ENCODE results near the gene ARHGEF38.
"Not testable (repeated sequence)": the region's sequence is repeated elsewhere in the genome, so short reads cannot be mapped to it uniquely, and the experiment has no call there.

The ARHGEF38 gene

GRCh38 chr4:105659190-105659589, 106.8 kb downstream of the ARHGEF38 start:
- DNase-seq, result no peak

GRCh38 chr4:105661028-105661427, 108.6 kb downstream of the ARHGEF38 start:
- DNase-seq, result no peak

DNA sequence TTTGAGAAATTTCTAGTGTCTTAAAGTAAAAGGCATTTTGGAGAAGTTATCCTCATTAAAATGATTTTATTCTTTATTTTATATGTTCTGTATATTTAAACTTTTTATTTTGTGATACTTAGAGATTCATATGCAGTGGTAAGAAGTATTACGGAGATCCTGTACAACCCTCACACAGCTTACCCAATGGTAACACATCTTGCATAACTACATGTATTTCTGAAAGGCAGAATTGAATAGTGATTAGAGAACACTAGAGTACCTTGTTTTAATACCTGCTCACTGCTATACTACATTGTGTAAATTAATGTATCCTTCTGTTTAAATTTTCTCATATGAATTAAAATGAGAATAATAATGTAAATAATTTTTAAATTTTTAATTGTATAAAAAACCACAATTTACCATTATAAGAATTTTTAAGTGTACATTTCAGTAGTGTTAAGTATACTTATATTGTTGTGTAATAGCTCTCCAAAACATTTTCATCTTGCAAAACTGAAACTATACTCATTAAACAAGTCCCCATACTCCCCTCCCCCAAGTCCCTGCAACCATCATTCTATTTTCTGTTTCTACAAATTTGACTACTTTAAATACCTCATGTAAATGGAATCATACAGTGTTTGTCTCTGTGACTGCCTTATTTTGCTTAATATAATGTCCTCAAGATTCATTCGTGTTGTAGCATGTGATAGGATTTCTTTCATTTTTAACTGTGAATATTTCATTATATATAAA, 110.7 kb downstream of the ARHGEF38 start:
- no peak for DNase-seq

DNA sequence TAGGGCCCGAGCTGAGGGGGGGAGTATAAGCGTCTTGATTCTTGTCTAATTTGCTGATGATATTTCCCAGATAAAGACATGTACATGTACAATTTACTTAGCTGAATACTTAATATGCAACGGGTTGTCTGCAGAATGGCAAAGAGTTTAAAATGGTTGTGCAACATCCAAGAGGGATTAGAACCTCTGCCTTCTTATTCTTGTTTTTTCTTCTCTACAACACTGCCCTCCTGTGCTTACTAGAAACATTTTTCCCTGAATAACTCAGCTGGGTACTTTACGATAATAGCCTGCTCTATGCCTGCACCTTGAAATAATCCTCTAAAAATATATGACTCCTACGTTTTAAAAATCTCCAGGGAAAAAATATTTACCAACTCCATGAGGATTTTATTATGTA, 114.3 kb downstream of the ARHGEF38 start:
- DNase-seq, result no peak

GRCh38 chr4:105670684-105671083, 118.3 kb downstream of the ARHGEF38 start:
- DNase-seq, result no peak

DNA sequence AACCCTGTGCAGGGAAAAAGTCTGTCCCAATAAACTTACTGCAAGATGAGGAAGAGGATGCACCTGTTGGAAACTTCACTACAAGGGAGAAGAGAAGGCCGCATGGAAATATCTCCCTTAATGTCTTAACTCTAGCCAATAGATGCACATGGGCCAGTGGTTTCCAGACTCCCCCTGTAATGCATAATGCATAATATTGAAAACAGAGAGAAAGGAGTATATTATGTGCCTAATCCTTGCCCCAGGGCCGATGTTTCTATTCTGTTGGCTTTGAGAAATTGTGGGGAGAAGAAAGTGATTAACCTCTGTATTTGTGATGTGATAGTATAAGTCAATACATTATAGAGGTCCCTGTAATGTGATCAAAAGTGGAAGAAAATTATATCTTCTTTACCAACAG, 118.9 kb downstream of the ARHGEF38 start:
- DNase-seq, result no peak

- no peak for DNase-seq
Observed at GRCh38 chr4:105674011-105674410, 121.6 kb downstream of the ARHGEF38 start.

DNA sequence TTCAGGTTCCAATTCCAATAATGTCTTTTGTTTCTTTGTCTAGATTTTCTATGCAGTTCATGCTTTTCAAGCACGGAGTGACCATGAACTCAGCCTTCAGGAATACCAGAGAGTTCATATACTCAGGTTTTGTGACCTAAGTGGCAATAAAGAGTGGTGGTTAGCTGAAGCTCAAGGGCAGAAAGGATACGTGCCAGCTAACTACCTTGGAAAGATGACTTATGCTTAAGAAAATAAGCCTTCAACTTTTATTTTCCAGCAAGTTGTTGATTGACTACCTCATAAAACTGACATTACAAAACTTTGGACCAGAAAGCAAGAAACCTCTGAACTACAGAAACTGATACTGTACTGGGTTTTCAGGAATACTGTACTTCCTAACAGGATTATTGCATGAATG, 125.3 kb downstream of the ARHGEF38 start:
- DNase-seq, result no peak

DNA sequence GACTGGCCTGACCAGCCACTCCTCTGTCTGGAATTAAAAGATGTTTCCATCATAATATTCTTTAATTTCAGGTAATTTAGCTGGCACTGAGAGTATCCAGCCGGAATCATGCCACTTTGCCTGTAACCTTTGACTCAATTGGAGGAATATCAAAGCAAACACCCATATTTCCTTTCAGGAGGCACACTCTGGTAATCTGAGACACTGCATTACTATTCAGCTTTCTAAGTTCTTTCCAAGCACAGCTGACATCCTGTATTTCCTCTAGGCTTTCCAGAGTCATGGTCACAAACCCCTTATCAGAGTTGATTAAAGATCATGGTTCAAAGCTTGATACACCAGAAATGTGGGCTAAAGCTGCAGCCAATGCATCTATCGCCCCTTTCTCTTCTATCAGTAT, 126.8 kb downstream of the ARHGEF38 start:
- no peak for DNase-seq

GRCh38 chr4:105683038-105683437, 130.6 kb downstream of the ARHGEF38 start:
- DNase-seq, result no peak

DNA sequence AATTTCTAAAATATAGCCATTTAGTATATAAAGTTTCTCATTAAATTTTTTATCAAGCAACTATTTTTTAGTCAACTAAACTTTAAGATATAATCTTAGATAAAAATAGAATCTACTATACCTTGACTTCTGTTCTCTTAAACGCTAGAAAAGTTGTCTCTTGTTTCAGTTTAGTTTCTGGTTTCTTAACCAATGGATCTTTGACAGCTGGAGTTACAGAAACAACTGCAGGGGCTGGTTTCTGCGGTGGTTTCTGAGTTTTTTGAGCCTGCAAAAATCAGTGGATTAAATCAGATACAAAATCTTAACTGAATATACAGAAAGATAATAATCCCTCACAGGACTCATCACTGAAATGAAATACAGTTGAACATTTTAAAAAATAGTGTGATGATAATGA, 134.2 kb downstream of the ARHGEF38 start:
- DNase-seq, result no peak

DNA sequence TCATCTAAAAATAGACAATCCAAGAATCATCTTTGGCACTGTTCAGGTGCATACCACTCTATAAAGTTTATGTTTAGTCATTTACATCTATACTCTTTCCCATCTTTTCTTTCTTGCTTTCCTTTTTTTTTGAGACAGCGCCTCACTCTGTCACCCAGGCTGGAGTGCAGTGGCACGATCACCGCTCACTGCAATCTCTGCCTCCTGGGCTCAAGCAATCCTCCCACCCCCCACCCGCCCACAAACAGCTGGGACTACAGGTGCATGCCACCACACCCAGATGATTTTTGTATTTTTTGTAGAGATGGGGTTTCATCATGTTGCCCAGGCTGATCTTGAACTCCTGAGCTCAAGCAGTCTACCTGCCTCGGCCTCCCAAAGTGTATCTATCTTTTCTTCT, 142.4 kb downstream of the ARHGEF38 start:
- not testable (repeated sequence) for DNase-seq

DNA sequence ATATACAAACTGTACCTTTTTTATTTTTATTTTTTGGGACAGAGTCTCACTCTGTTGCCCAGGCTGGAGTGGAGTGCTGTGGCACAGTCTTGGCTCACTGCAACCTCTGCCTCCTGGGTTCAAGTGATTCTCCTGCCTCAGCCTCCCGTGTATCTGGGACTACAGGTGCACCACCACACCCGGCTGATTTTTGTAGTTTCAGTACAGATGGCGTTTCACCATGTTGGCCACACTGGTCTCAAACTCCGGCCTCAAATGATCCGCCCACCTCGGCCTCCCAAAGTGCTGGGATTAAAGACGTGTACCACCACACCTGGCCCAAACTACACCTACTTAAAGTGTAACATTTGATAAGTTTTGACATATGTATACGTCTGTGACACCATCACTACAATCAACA, 143.4 kb downstream of the ARHGEF38 start:
- DNase-seq, result not testable (repeated sequence)

DNA sequence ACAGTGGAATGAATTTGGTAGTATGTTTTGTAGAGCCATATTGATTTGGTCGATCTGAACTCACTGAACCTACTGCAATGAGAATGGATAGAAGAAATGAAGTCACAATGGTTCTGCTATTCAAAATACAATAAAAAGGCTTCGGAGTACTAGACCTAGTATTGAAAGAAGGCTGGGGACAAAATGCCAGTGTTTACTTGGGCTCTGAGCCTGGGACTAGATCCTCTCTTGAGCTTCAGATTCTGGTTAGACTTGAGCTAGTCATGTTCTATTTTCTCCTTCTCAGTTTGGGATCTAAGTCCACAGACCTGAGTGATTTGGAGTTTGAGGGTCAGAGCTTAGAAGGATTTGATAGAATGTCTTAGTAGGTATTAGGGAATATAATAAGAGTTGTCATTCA, 146.2 kb downstream of the ARHGEF38 start:
- no peak for DNase-seq

GRCh38 chr4:105707782-105708180, 155.4 kb downstream of the ARHGEF38 start:
- no peak for DNase-seq

- DNase-seq, result peak; percentile 83
Observed at GRCh38 chr4:105708181-105709080, 156.0 kb downstream of the ARHGEF38 start, which contains the start of the genes GSTCD and INTS12. Gene GSTCD, plus strand, starts transcription at chr4:105708784. Its CDS starts 8,830 bp downstream, at chr4:105717614. Gene INTS12, minus strand, starts transcription at chr4:105708689. Its CDS starts 8,684 bp downstream, at chr4:105700005.

DNA sequence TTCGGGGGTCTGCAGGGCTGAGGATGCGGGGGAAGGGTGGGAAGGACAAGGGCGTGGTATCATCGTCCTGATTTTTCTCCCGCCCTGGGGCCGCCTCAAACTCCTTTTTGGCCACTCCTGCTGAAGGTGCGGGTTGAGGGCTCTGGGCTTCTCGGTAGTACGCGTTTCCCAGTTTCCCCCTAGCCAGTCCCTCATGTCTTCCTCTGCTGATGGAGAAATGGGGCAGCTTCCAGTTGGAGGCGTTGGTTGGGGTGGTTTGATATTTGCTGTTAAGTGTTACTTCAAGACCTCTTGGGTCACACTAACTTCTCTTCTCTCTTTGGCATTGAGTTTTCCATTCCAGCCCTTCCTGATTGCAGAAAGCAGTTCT, 156.6 kb downstream of the ARHGEF38 start:
- no peak for DNase-seq

DNA sequence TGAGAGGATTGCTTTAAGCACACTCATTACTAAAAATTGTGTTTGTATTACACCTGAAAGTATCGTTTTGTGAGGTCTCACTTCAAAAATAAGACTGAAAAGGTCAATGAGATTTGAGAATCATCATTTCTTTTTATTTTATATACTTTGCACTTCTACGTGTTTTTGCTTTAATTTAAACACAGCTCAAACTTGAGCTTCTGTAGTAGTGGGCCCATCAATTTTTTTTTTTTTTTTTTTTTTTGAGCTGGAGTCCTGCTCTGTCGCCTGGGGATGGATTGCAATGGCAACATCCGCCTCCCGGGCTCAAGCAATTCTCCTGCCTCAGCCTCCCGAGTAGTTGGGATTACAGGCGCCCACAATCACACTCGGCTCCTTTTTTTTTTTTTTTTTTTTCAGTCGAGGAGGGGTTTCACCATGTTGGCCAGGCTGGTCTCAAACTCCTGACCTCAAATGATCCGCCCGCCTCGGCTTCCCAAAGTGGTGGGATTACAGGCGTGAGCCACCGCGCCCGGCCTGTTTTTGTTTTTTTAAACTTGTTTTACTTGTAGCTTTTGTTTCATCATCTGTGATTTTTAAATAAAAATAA, 157.7 kb downstream of the ARHGEF38 start:
- DNase-seq, result no peak

- DNase-seq, result no peak
Observed at GRCh38 chr4:105710678-105711077, 158.3 kb downstream of the ARHGEF38 start.

GRCh38 chr4:105712766-105713165, 160.3 kb downstream of the ARHGEF38 start:
- no peak for DNase-seq

GRCh38 chr4:105714071-105714521, 161.7 kb downstream of the ARHGEF38 start:
- no peak for DNase-seq

DNA sequence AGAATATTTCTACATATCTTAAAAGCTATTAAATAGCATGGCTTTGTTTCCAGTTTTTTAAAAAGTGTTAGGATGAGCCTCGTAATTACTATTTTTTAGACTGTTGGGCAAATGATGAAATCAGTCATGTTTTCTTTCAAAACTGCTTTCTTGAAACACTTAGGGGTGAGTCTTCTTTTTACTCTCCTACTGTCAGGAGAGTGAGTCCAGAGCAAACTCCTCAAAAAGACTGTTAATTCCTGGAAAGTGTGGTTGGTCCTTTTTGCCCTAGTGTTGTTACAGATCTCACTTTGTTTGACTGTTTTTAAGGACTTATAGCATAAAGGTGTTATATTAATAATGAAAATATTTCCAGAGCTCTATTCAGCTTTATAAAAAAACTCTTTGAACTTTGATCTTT, 162.5 kb downstream of the ARHGEF38 start:
- no peak for DNase-seq

- DNase-seq, result no peak
Observed at GRCh38 chr4:105715692-105716278, 163.4 kb downstream of the ARHGEF38 start.
